Activated CD8-positive, alpha-beta memory T cell treated with anti-CD3 and anti-CD28 coated beads for 1 hour (primary cell): ENCODE data around the gene ARSB.
"Not testable (repeated sequence)": the region's sequence is repeated elsewhere in the genome, so short reads cannot be mapped to it uniquely, and the experiment has no call there.

Source experiments
- DNase-seq, 2 donors: peaks; one replicate each; pipeline ENCODE4 v3.0.0-alpha.2; 2020; ENCODE audit warnings: low read depth in 1 of 2; ENCODE audit errors: extremely low read depth in 1 of 2

Gene ARSB

GRCh38 chr5:78851891-78852290 lies 133.2 kb downstream of the ARSB start:
- DNase-seq: not testable (repeated sequence)

- DNase-seq: no peak
Measured at GRCh38 chr5:78845470-78845869, 139.6 kb downstream of the ARSB start.

GRCh38 chr5:78843436-78843835 lies 141.7 kb downstream of the ARSB start:
- no peak for DNase-seq

GRCh38 chr5:78841767-78842166 lies 143.3 kb downstream of the ARSB start:
- DNase-seq: no peak

GRCh38 chr5:78838753-78839152 lies 146.4 kb downstream of the ARSB start:
- no peak for DNase-seq

GRCh38 chr5:78837836-78838235 lies 147.3 kb downstream of the ARSB start:
- no peak for DNase-seq

GRCh38 chr5:78835176-78835575 lies 149.9 kb downstream of the ARSB start:
- no peak for DNase-seq

- no peak for DNase-seq
Measured at GRCh38 chr5:78833284-78833683, 151.8 kb downstream of the ARSB start.

GRCh38 chr5:78830528-78831046 lies 154.5 kb downstream of the ARSB start:
- no peak for DNase-seq

GRCh38 chr5:78829811-78830527 lies 155.1 kb downstream of the ARSB start:
- DNase-seq: no peak

GRCh38 chr5:78827725-78828124 lies 157.4 kb downstream of the ARSB start:
- no peak for DNase-seq

GRCh38 chr5:78824831-78825281 lies 160.3 kb downstream of the ARSB start:
- DNase-seq: no peak

- DNase-seq: no peak
Measured at GRCh38 chr5:78823196-78823595, 161.9 kb downstream of the ARSB start.

GRCh38 chr5:78821536-78822021 lies 163.5 kb downstream of the ARSB start:
- no peak for DNase-seq

- DNase-seq: no peak
Measured at GRCh38 chr5:78819707-78820106, 165.4 kb downstream of the ARSB start.

- no peak for DNase-seq
Measured at GRCh38 chr5:78819166-78819565, 165.9 kb downstream of the ARSB start.

GRCh38 chr5:78816143-78816765 lies 168.9 kb downstream of the ARSB start:
- no peak for DNase-seq

GRCh38 chr5:78813906-78814530 lies 171.1 kb downstream of the ARSB start:
- no peak for DNase-seq

GRCh38 chr5:78813286-78813685 lies 171.8 kb downstream of the ARSB start:
- no peak for DNase-seq

GRCh38 chr5:78811866-78812265 lies 173.2 kb downstream of the ARSB start:
- no peak for DNase-seq

- no peak for DNase-seq
Measured at GRCh38 chr5:78811121-78811817, 173.8 kb downstream of the ARSB start.
